ENCODE results near the gene IL1A. TPM values are rescaled to one million over a fixed set of nuclear protein-coding genes. Genes with fewer than 3 reads are reported as not detected.
A peak's percentile ranks its signal among the peaks of the same experiment; 100 is the strongest.

IL1A gene
- total and polyA plus RNA-seq, 2 donors (not counting 3 experiments of a cell fraction or from before 2014, with no cell fraction given), result 0.29 to 1.4 TPM

GRCh38 chr2:112751451-112752197, 32.7 kb downstream of the IL1A start:
- no peak overlapping the region for H3K4me2 ChIP-seq (ENCODE audit: insufficient read depth, low read length)
- POLR2A ChIA-PET, result no interaction called here
- DNase-seq (ENCODE audit: low read depth, low spot score) (peak; percentile 20), FAIRE-seq (no peak)
- no peaks in the 10 kb centered on the region for H3K9me3 ChIP-seq (replicated peaks; ENCODE audit: control insufficient read depth, insufficient read depth, low read length)
- H3K9me1 ChIP-seq (replicated peaks; ENCODE audit: control insufficient read depth, extremely low read depth, insufficient read depth, low read length), result no peaks in the 10 kb centered on the region
- H3K36me3 ChIP-seq (ENCODE audit: control insufficient read depth in 2 of 2, extremely low read depth in 1 of 2, insufficient read depth in 2 of 2, low read length in 2 of 2), result peaks cover 0 to 11% of the 10 kb centered on the region in 2 experiments
- no peak overlapping the region for H3K27ac ChIP-seq (ENCODE audit: insufficient read depth, low read depth, low read length)
- intact Hi-C loops (cut with micrococcal nuclease) (loop anchor here (2.0 kb wide), 1 partner anchor 13 kb away; the partner anchor contains the start of gene CKAP2L), dilution Hi-C loops (cut with MboI; ENCODE audit: extremely low pct_ligation_motif_present, low sequenced_read_pairs) (loop anchor here (25.0 kb wide), 1 partner anchor 186 kb away; no protein-coding TSS in a partner anchor)
- TF ChIP-seq GATA2 (IDR thresholded peaks at IDR 0.05; ENCODE audit: insufficient read depth, insufficient read length, low read depth, low read length) (no peak), MAX (IDR thresholded peaks at IDR 0.05; ENCODE audit: insufficient read depth, insufficient read length) (no peak)
- no peak overlapping the region for H3K9ac ChIP-seq (replicated peaks; ENCODE audit: extremely low read depth, insufficient read depth, low read length)
- H3K4me1 ChIP-seq (ENCODE audit: control insufficient read depth, extremely low read depth, insufficient read depth, low read length), result no peaks in the 10 kb centered on the region
- H3K79me2 ChIP-seq (ENCODE audit: control insufficient read depth, insufficient read depth, low read length), result peaks cover 47% of the 10 kb centered on the region
- CTCF ChIA-PET, result interaction anchor here (0.7 to 9.5 kb wide), 7 partner anchors 10 to 207 kb away, joined by 3 to 410 read pairs (median 5); no protein-coding TSS in a partner anchor
- H3K4me3 ChIP-seq (replicated peaks in 1 of 3; ENCODE audit: insufficient read depth in 1 of 3, low read depth in 1 of 3, low read length in 3 of 3), result no peak overlapping the region
- H4K20me1 ChIP-seq (replicated peaks; ENCODE audit: control insufficient read depth, extremely low read depth, insufficient read depth, low read length), result no peaks in the 10 kb centered on the region
- no peaks in the 10 kb centered on the region for H3K27me3 ChIP-seq (ENCODE audit: control insufficient read depth in 2 of 2, insufficient read depth in 2 of 2, low read length in 2 of 2)
- no TSS peak for BruUV-seq (replicated peaks)
- H2AFZ ChIP-seq (ENCODE audit: low read depth, low read length), result no peak overlapping the region

- H3K79me2 ChIP-seq (ENCODE audit: control insufficient read depth, insufficient read depth, low read length), result peaks cover 47% of the 10 kb centered on the region
- no peaks in the 10 kb centered on the region for H3K9me1 ChIP-seq (replicated peaks; ENCODE audit: control insufficient read depth, extremely low read depth, insufficient read depth, low read length)
- TF ChIP-seq MAX (IDR thresholded peaks at IDR 0.05; ENCODE audit: insufficient read depth, insufficient read length) (no peak), FOS (IDR thresholded peaks at IDR 0.05; ENCODE audit: borderline replicate concordance, insufficient read depth, low read length) (no peak), MYC (IDR thresholded peaks at IDR 0.05; ENCODE audit: low read depth, low read length) (no peak), EZH2 (IDR thresholded peaks at IDR 0.05; ENCODE audit: borderline replicate concordance, low read depth, low read length, severe bottlenecking) (no peak), POLR2AphosphoS5 (IDR thresholded peaks at IDR 0.05; ENCODE audit: insufficient read depth, low read depth, low read length) (no peak), JUN (IDR thresholded peaks at IDR 0.05; ENCODE audit: borderline replicate concordance, insufficient read depth, insufficient read length, low read depth) (no peak), POLR2A (IDR thresholded peaks at IDR 0.05; ENCODE audit: low read depth, low read length) (no peak), GATA2 (IDR thresholded peaks at IDR 0.05; ENCODE audit: insufficient read depth, insufficient read length, low read depth, low read length) (no peak), CTCF (IDR thresholded peaks at IDR 0.05; ENCODE audit: extremely low read depth in 1 of 2, insufficient read depth in 1 of 2, low read depth in 1 of 2, low read length in 2 of 2) (no peak)
- DNase-seq (ENCODE audit: low read depth, low spot score) (no peak), FAIRE-seq (no peak)
- H3K4me1 ChIP-seq (ENCODE audit: control insufficient read depth, extremely low read depth, insufficient read depth, low read length), result no peaks in the 10 kb centered on the region
- H3K4me2 ChIP-seq (ENCODE audit: insufficient read depth, low read length), result no peak overlapping the region
- dilution Hi-C loops (cut with MboI; ENCODE audit: extremely low pct_ligation_motif_present, low sequenced_read_pairs) (loop anchor here (25.0 kb wide), 1 partner anchor 187 kb away; no protein-coding TSS in a partner anchor), intact Hi-C loops (cut with micrococcal nuclease) (loop anchor here (2.0 kb wide), 1 partner anchor 14 kb away; the partner anchor contains the start of gene CKAP2L)
- H4K20me1 ChIP-seq (replicated peaks; ENCODE audit: control insufficient read depth, extremely low read depth, insufficient read depth, low read length), result no peaks in the 10 kb centered on the region
- H3K36me3 ChIP-seq (ENCODE audit: control insufficient read depth in 2 of 2, extremely low read depth in 1 of 2, insufficient read depth in 2 of 2, low read length in 2 of 2), result peaks cover 0 to 8% of the 10 kb centered on the region in 2 experiments
- no peak overlapping the region for H3K9ac ChIP-seq (replicated peaks; ENCODE audit: extremely low read depth, insufficient read depth, low read length)
- no peak overlapping the region for H2AFZ ChIP-seq (ENCODE audit: low read depth, low read length)
- BruUV-seq (replicated peaks), result no TSS peak
- CTCF ChIA-PET, result interaction anchor here (0.6 to 9.5 kb wide), 18 partner anchors 10 to 210 kb away, joined by 3 to 410 read pairs (median 7); partner anchors contain the start of gene IL1A
- H3K4me3 ChIP-seq (replicated peaks in 1 of 3; ENCODE audit: insufficient read depth in 1 of 3, low read depth in 1 of 3, low read length in 3 of 3), result no peak overlapping the region
- H3K9me3 ChIP-seq (replicated peaks; ENCODE audit: control insufficient read depth, insufficient read depth, low read length), result no peaks in the 10 kb centered on the region
- no peaks in the 10 kb centered on the region for H3K27me3 ChIP-seq (ENCODE audit: control insufficient read depth in 2 of 2, insufficient read depth in 2 of 2, low read length in 2 of 2)
- no peak overlapping the region for H3K27ac ChIP-seq (ENCODE audit: insufficient read depth, low read depth, low read length)
- POLR2A ChIA-PET, result interaction anchor here (2.6 kb wide), 1 partner anchor 191 kb away, joined by 9 read pairs; no protein-coding TSS in a partner anchor
Observed at GRCh38 chr2:112750560-112750843, 33.8 kb downstream of the IL1A start.

Data from endothelial cell of umbilical vein (primary cell).